Gastrocnemius medialis (tissue), 4 donors: Measurements from ENCODE around the gene AGTRAP. TPM values are rescaled to one million over a fixed set of nuclear protein-coding genes. Genes with fewer than 3 reads are reported as not detected.

ENCODE experiments used
- ATAC-seq, 2 donors: fragments of 150-250 bp; one replicate each; pipeline ENCODE4 v1.9.1; 2016
- DNase-seq, 2 donors: peaks; one replicate each; pipeline ENCODE4 v3.0.0-alpha.2; 2019
- H3K27ac ChIP-seq, 4 donors: fragments of 200-600 bp; sonication (generic); 1 replicate in 1 of 4; 2 replicates in 3 of 4; pipeline ENCODE4 v1.5.1; 2016 to 2018; ENCODE audit warnings: mild to moderate bottlenecking in 2 of 4, moderate library complexity in 1 of 4
- H3K27me3 ChIP-seq, 3 donors: fragments of 200-600 bp; sonication (generic) in 2 of 3; 1 replicate in 1 of 3; 2 replicates in 2 of 3; pipeline versions ENCODE4 v1.5.1 to v1.6.0; 2016 to 2019; ENCODE audit warnings: mild to moderate bottlenecking in 1 of 3, moderate library complexity in 1 of 3
- H3K36me3 ChIP-seq, 2 donors: fragments of 200-600 bp; sonication (generic) in 1 of 2; one replicate each; pipeline ENCODE4 v1.5.1; 2017 to 2018
- H3K4me1 ChIP-seq, 2 donors: fragments of 200-600 bp; sonication (generic) in 1 of 2; one replicate each; pipeline ENCODE4 v1.5.1; 2016 to 2017; ENCODE audit warnings: mild to moderate bottlenecking in 2 of 2
- H3K4me3 ChIP-seq, 4 donors: fragments of 200-600 bp; sonication (generic) in 3 of 4; 1 replicate in 1 of 4; 2 replicates in 3 of 4; pipeline ENCODE4 v1.5.1; 2016 to 2019; ENCODE audit warnings: mild to moderate bottlenecking in 2 of 4
- H3K9me3 ChIP-seq, 3 donors: fragments of 200-600 bp; sonication (generic) in 2 of 3; 1 replicate in 1 of 3; 2 replicates in 2 of 3; pipeline ENCODE4 v1.5.1; 2016 to 2019
- POLR2A ChIP-seq, 2 donors: fragments of 450-650 bp; IDR thresholded peaks; one replicate each; pipeline ENCODE4 v1.6.1; 2017; ENCODE audit warnings: antibody characterized with exemption in 2 of 2, mild to moderate bottlenecking in 2 of 2, moderate library complexity in 2 of 2
- in situ Hi-C, 4 donors: fragments of 200-750 bp; cut with MboI; loops; one replicate each; pipeline versions ENCODE4 v1.15.0 to v1.8.0; 2017; ENCODE audit warnings: low sequenced_read_pairs in 4 of 4
- intact Hi-C: fragments of 100-400 bp; cut with DNase I; formaldehyde crosslinking; loops from one replicate; pipeline ENCODE4 v1.15.1; 2023; ENCODE audit warnings: low total_unique reads
- total RNA-seq, 4 donors: library from RNA; depleted of rRNA; stranded (reverse); fragments of >200 nt; gene quantifications; one replicate each; pipeline versions ENCODE4 v1.1.0 to v1.2.3, GENCODE V29; 2016
- TF ChIP-seq, protein P1 (sequence below), 5 experiments: fragments of 450-650 bp in 3 of 5; fragments of 200-600 bp in 2 of 5; sonication (generic) in 2 of 5; IDR thresholded peaks in 4 of 5; conservative IDR thresholded peaks in 1 of 5; 1 replicate in 4 of 5; 2 replicates in 1 of 5; pipeline ENCODE4 v1.5.1; 2016 to 2019; ENCODE audit warnings: antibody characterized with exemption in 5 of 5, mild to moderate bottlenecking in 3 of 5, moderate library complexity in 3 of 5

Gene AGTRAP
- total RNA-seq, 4 donors from 2014 or later, result 37.8 to 144 (median 103) TPM

DNA sequence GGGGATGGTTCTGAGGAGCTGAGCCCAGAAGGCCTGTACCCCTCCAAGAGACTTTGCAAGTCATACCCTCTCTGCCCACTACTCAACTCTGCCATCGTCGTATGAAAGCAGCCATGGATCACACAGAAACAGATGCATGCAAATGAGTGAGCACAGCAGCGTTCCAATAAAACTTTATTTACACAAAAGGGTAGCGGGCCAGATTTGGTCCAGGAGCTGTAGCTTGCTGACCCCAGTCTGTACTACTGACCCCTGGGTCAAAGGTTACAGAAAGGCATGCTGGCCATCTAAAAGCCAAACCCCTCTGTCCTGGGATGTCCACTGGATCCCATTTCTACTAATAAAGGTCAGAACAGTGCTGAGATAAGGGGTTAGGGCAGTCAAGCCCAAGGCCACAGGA lies 8.8 kb upstream of the AGTRAP start:
- intact Hi-C loops, result no loop called here
- Histone ChIP-seq H3K9me3 (no peaks in the 10 kb centered on the region), H3K4me1 (peaks cover 9 to 10% of the 10 kb centered on the region in 2 donors), H3K36me3 (no peaks in the 10 kb centered on the region), H3K27me3 (no peaks in the 10 kb centered on the region), H3K4me3 (no peak overlapping the region), H3K27ac (no peak overlapping the region)
- no peak for DNase-seq
- TF ChIP-seq POLR2A (IDR thresholded peaks at IDR 0.05), result no peak
- TF ChIP-seq, protein P1, sequence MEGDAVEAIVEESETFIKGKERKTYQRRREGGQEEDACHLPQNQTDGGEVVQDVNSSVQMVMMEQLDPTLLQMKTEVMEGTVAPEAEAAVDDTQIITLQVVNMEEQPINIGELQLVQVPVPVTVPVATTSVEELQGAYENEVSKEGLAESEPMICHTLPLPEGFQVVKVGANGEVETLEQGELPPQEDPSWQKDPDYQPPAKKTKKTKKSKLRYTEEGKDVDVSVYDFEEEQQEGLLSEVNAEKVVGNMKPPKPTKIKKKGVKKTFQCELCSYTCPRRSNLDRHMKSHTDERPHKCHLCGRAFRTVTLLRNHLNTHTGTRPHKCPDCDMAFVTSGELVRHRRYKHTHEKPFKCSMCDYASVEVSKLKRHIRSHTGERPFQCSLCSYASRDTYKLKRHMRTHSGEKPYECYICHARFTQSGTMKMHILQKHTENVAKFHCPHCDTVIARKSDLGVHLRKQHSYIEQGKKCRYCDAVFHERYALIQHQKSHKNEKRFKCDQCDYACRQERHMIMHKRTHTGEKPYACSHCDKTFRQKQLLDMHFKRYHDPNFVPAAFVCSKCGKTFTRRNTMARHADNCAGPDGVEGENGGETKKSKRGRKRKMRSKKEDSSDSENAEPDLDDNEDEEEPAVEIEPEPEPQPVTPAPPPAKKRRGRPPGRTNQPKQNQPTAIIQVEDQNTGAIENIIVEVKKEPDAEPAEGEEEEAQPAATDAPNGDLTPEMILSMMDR (IDR thresholded peaks at IDR 0.05 in 4 of 5, conservative IDR thresholded peaks at IDR 0.05 in 1 of 5), result no peak
- ATAC-seq, result no peak
- in situ Hi-C loops, result no loop called here

DNA sequence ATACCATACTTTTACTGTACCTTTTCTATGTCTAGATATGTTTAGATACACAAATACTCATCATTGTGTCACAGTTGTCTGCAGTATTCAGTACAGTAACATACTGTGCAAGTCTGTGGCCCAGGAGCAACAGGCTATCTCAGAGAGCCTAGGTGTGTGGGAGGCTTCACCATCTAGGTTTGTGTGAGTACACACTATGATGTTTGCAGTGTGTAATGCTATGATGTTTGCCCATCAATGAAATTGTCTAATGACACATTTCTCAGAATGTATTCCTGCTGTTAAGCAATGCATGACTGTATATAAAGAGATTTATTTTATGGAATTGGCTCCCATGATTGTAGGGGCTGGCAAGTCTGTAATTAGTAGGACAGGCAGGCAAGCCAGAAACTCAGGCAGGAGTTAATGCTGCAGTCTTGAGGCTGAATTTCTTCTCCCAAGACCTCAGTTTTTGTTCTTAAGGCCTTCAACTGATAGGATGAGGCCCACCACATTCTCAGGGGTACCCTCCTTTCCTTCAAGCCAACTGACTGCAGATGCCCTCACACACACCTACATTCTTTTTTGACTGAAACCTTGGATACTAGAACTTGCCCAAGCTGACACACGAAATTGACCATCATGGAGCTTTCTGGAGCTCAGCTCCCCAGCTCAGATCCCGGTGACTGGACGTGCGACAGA lies 7.7 kb upstream of the AGTRAP start:
- no peak overlapping the region for H3K27ac ChIP-seq
- no peaks in the 10 kb centered on the region for H3K27me3 ChIP-seq
- peaks cover 12 to 17% of the 10 kb centered on the region in 2 donors for H3K4me1 ChIP-seq
- no peaks in the 10 kb centered on the region for H3K36me3 ChIP-seq
- TF ChIP-seq POLR2A (IDR thresholded peaks at IDR 0.05), result no peak
- TF ChIP-seq, protein P1 (IDR thresholded peaks at IDR 0.05 in 4 of 5, conservative IDR thresholded peaks at IDR 0.05 in 1 of 5), result no peak
- no peak overlapping the region for H3K4me3 ChIP-seq
- H3K9me3 ChIP-seq, result no peaks in the 10 kb centered on the region
- intact Hi-C loops (no loop called here), in situ Hi-C loops (no loop called here)
- ATAC-seq, result no peak
- no peak for DNase-seq

- no peaks in the 10 kb centered on the region for H3K36me3 ChIP-seq
- DNase-seq (no peak), ATAC-seq (no peak)
- H3K27me3 ChIP-seq, result no peaks in the 10 kb centered on the region
- no peak overlapping the region for H3K4me3 ChIP-seq
- H3K27ac ChIP-seq, result peak overlapping the region in 1 of 4 donors; percentile 38
- intact Hi-C loops (no loop called here), in situ Hi-C loops (no loop called here)
- H3K9me3 ChIP-seq, result no peaks in the 10 kb centered on the region
- H3K4me1 ChIP-seq, result peaks cover 12 to 17% of the 10 kb centered on the region in 2 donors
- TF ChIP-seq POLR2A (IDR thresholded peaks at IDR 0.05), result no peak
- TF ChIP-seq, protein P1 (IDR thresholded peaks at IDR 0.05 in 4 of 5, conservative IDR thresholded peaks at IDR 0.05 in 1 of 5), result no peak
These were observed 6.8 kb upstream of the AGTRAP start for GRCh38 chr1:11729155-11729497.

GRCh38 chr1:11729498-11730428 lies 6.2 kb upstream of the AGTRAP start:
- no peaks in the 10 kb centered on the region for H3K36me3 ChIP-seq
- peak overlapping the region in 1 of 4 donors; percentile 38 for H3K27ac ChIP-seq
- H3K27me3 ChIP-seq, result no peaks in the 10 kb centered on the region
- DNase-seq (peak in 1 of 2 donors; percentile 43), ATAC-seq (no peak)
- intact Hi-C loops, result loop anchor here (5.0 kb wide), 1 partner anchor 47 kb away; the partner anchor contains the start of gene MAD2L2
- TF ChIP-seq, protein P1 (IDR thresholded peaks at IDR 0.05 in 4 of 5, conservative IDR thresholded peaks at IDR 0.05 in 1 of 5), result no peak
- TF ChIP-seq POLR2A (IDR thresholded peaks at IDR 0.05), result no peak
- in situ Hi-C loops, result loop anchor here in 1 of 4 donors (10.0 kb wide), 1 partner anchor 55 kb away; no protein-coding TSS in a partner anchor
- peaks cover 12 to 17% of the 10 kb centered on the region in 2 donors for H3K4me1 ChIP-seq
- H3K4me3 ChIP-seq, result no peak overlapping the region
- H3K9me3 ChIP-seq, result no peaks in the 10 kb centered on the region
